Fibroblast of mammary gland (primary cell): ENCODE measurements around the gene FAM83E.

Experiments used
- DNase-seq: peaks from one replicate; pipeline ENCODE4 v3.0.0-alpha.2; 2010; ENCODE audit warnings: low read depth
- H3K4me3 ChIP-seq: 2 replicates; pipeline ENCODE4 v1.5.1; 2011; ENCODE audit warnings: low read depth, mild to moderate bottlenecking, low read length, moderate library complexity; ENCODE audit not compliant: control insufficient read depth
- CTCF ChIP-seq: conservative IDR thresholded peaks from 2 replicates; pipeline ENCODE4 v1.5.1; 2011; ENCODE audit warnings: low read depth, low read length, inconsistent platforms; ENCODE audit not compliant: control insufficient read depth, insufficient read depth

FAM83E gene

GRCh38 chr19:48616041-48616436 lies 1.2 kb upstream of the FAM83E start:
- DNase-seq: no peak
- no peak for TF ChIP-seq CTCF
- no peak overlapping the region for H3K4me3 ChIP-seq

- no peak for TF ChIP-seq CTCF
- DNase-seq: no peak
- H3K4me3 ChIP-seq: no peak overlapping the region
Measured at GRCh38 chr19:48615231-48616040, 560 bp upstream of the FAM83E start.

- no peak for DNase-seq
Measured at GRCh38 chr19:48613852-48614435, 932 bp downstream of the FAM83E start.

GRCh38 chr19:48613024-48613851 lies 1.6 kb downstream of the FAM83E start:
- H3K4me3 ChIP-seq: no peak overlapping the region
- no peak for TF ChIP-seq CTCF
- no peak for DNase-seq

More at GRCh38 chr19:48613852-48614435, 932 bp downstream of the FAM83E start:
- TF ChIP-seq CTCF: no peak
- no peak overlapping the region for H3K4me3 ChIP-seq

- no peak overlapping the region for H3K4me3 ChIP-seq
- DNase-seq: no peak
- TF ChIP-seq CTCF: no peak
Measured at GRCh38 chr19:48611872-48612271, 3.0 kb downstream of the FAM83E start.

GRCh38 chr19:48609571-48610108 lies 5.2 kb downstream of the FAM83E start:
- TF ChIP-seq CTCF: no peak
- no peak overlapping the region for H3K4me3 ChIP-seq
- no peak for DNase-seq
